ENCODE measurements around the gene CELF2.

DNA sequence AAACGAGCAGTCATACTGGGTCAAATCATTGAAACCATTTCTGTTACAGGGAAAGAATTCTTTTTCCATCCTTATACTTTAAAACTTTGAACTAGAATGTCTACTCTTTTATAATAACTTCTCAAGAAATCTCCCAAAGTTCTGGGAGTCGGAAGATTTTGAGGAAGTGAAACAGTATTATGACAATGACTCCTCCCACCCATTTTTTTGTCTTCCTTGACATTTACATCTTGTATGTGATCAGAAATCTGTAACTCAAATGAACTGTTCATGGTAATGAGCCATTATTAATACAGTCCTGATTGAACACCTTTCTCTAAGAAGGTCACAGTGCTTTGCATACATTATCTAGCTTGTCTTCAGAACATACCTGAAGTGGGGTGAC lies 227.4 kb downstream of the CELF2 start:
- no peak for TF ChIP-seq POLR2A (IDR thresholded peaks at IDR 0.05)
- TF ChIP-seq, protein P1, sequence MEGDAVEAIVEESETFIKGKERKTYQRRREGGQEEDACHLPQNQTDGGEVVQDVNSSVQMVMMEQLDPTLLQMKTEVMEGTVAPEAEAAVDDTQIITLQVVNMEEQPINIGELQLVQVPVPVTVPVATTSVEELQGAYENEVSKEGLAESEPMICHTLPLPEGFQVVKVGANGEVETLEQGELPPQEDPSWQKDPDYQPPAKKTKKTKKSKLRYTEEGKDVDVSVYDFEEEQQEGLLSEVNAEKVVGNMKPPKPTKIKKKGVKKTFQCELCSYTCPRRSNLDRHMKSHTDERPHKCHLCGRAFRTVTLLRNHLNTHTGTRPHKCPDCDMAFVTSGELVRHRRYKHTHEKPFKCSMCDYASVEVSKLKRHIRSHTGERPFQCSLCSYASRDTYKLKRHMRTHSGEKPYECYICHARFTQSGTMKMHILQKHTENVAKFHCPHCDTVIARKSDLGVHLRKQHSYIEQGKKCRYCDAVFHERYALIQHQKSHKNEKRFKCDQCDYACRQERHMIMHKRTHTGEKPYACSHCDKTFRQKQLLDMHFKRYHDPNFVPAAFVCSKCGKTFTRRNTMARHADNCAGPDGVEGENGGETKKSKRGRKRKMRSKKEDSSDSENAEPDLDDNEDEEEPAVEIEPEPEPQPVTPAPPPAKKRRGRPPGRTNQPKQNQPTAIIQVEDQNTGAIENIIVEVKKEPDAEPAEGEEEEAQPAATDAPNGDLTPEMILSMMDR (IDR thresholded peaks at IDR 0.05), result no peak

Data from body of pancreas (tissue), 4 donors.